Measurements from ENCODE around the gene TMEM109. TPM values are rescaled to one million over a fixed set of nuclear protein-coding genes. Genes with fewer than 3 reads are reported as not detected.

Gene TMEM109
- polyA plus RNA-seq, 3 donors, result 86.2 to 91.3 (median 86.6) TPM

DNA sequence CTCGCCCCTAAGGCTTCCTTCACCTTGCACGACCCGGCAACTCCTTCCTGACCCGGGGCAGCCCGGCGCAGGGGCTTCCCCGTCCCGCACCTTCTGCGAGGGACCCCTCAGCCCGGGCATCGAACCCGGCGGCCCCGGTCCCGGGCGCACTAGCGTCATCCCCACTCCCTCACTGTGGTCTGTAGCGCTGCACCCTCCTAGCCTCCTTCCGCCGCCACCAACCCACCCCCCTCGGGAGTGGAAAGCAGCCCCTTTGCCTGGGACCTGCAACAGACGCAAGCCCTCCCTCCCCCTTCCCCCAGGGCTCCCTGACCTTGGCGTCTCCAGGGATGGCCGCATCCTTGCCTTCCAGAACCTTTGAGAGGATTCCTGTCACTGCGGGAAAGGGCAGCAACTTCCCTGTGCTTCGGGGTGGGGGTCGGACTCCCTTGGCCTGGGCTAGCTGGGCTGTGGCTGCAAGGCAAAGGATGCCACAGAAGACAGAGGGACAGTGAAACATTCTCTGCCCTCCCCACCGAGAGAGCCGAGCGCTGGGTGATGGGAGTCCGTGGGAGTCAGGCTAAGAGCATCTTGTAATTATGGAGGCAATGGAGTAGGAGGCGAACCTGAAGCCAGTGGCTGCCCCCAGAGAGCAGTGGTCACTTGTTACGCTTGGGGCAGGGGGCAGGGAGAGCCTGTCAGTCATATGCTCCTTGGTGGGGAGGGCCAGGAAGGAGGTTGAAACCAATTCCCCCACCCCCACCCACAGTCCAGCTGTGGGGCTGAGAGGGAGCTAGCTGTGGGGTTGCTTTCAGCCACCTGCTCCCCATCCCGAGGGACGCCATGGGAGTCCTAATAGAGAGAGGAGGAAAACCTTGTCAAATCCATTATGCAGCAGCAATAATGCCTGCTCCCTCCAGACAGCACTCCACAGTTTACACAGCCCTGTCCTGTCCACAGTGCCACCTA lies 11.2 kb downstream of the TMEM109 start:
- DNase-seq (ENCODE audit: low read depth in 3 of 3, low spot score in 2 of 3), result no peak

DNA sequence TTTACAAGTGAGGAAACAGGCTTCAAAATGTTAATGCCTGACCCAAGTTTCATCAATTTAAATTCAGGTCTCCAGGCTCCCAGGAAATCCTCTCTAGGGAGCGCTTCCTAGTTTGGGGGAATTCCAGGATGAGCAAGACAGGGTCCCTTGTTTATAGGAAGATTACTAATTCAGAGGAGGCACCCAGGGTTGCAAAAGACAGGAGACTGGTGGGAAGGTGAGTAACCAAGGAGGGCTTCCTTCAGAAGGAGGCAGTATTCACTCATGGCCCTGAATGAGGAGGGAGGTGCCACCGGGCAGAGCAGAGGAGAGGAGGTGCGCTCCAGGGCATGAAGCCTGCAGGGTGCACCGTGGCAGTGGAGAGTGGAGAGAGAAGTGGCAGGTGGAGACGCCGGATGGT lies 11.9 kb downstream of the TMEM109 start:
- DNase-seq (ENCODE audit: low read depth in 3 of 3, low spot score in 2 of 3), result no peak

DNA sequence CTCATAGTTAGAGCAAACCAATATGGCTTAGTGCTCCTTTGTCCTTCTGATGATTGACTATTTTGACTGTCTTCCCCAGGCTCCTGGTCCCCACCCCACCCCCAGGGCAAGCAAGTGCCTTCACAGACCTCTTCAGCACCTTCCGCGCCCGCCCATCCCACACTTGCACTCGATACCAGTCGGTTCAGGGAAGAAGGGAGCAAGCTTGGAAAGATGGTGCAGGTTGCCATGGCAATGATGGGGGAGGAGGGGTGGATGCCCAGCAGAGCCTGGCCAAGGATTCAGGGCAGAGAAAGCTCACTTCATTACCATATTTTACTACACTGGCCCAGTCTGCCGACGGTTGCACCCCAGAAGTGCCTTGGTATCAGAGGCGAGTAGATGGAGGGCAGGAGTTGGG lies 12.5 kb downstream of the TMEM109 start:
- no peak for DNase-seq (ENCODE audit: low read depth in 3 of 3, low spot score in 2 of 3)

DNA sequence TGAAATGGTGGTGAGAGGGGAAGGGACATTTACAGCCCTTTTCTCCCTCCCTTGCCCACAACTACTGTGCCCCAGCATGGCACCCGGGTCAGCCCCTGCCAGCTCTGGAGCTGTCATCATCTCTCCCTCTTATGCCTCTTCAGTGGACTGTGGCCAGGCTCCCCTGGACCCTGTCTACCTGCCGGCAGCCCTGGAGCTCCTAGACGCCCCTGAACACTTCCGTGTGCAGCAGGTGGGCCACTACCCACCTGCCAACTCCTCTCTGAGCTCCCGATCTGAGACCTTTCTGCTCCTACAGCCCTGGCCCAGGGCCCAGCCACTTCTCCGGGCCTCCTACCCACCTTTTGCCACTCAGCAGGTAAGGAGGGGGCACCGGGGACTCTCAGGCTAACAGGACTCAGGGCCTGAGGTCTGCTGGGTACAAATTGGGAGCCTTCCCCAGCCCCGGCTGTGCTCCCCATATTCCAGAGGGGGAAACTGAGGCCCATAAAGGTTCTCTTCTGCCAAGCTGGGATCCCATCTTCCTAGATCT lies 13.2 kb downstream of the TMEM109 start:
- no peak for DNase-seq (ENCODE audit: low read depth in 3 of 3, low spot score in 2 of 3)

DNA sequence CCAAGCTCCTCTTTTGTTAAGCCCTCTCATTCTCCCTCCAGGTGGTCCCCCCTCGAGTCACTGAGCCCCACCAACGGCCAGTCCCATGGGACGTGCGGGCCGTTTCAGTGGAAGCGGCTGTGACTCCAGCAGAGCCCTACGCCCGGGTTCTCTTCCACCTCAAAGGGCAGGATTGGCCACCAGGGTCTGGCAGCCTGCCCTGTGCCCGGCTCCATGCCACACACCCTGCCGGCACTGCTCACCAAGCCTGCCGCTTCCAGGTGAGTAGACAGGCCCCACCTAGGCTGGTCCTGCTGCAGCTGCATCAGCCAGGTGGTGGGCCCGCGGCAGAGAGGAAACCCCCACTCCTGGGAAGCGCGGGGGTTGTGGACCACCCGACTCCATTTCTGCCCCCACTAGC lies 13.6 kb downstream of the TMEM109 start:
- no peak for DNase-seq (ENCODE audit: low read depth in 3 of 3, low spot score in 2 of 3)

DNA sequence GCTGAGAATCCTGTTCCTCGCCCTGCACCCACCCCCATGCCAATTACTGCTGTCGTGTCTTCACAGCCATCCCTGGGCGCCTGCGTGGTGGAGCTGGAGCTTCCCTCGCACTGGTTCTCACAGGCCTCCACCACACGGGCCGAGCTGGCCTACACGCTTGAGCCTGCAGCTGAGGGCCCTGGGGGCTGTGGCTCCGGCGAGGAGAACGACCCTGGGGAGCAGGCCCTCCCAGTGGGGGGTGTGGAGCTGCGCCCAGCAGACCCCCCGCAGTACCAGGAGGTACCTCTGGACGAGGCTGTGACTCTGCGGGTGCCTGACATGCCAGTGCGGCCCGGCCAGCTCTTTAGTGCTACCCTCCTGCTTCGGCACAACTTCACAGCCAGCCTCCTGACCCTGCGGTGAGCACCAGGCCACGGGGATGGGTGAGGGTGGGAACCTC lies 14.6 kb downstream of the TMEM109 start:
- no peak for DNase-seq (ENCODE audit: low read depth in 3 of 3, low spot score in 2 of 3)

DNA sequence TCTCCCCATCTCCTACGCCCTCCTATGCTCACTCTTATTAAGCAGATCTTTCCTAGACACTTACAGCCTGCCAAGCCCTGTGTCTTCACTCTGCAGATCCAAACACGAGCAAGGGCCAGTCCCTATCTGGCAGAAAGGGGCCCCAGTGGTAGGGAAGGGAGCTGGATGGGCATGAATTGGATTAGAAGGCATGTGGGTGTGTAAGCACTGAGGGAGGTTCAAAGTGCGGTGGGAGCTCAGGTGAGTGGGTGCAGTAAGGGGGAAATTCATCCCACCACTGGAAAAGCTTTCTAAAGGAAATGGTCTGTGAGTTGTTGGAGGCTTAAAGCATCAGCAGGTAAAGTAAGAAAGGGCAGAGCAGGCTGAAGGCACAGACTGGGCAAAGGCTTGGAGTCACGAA lies 15.8 kb downstream of the TMEM109 start:
- no peak for DNase-seq (ENCODE audit: low read depth in 3 of 3, low spot score in 2 of 3)

DNA sequence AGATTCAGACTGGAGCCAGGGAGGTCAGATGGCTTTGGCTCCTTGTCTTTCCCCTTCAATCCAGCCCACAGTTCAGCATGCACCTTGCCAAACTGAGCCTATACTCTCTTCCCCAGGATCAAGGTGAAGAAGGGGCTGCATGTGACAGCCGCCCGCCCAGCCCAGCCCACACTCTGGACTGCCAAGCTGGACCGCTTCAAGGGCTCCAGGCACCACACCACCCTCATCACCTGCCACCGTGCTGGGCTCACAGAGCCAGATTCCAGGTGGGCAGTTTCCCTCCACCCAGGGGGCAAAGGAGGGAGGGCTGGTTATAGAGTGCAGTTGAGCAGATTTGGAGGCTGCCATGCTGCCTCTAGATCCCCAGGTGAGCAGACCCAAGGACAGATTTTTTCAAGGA lies 16.4 kb downstream of the TMEM109 start:
- no peak for DNase-seq (ENCODE audit: low read depth in 3 of 3, low spot score in 2 of 3)

DNA sequence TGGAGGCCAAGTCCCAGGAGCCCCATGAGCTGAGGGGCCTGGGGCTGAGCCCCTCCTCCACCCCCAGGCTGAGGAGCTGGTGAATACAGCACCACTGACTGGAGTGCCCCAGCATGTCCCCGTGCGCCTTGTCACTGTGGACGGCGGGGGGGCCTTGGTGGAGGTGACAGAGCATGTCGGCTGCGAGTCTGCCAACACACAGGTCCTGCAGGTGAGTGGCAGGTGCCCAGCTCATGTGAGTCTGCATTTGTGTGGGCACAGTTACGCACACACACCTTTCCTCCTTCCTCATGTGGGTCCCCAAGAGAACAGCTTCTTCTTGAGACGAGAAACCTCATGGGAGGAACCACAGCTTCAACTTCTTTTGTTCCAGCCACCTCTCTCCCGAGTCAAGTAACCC lies 18.0 kb downstream of the TMEM109 start:
- DNase-seq (ENCODE audit: low read depth in 3 of 3, low spot score in 2 of 3), result no peak

DNA sequence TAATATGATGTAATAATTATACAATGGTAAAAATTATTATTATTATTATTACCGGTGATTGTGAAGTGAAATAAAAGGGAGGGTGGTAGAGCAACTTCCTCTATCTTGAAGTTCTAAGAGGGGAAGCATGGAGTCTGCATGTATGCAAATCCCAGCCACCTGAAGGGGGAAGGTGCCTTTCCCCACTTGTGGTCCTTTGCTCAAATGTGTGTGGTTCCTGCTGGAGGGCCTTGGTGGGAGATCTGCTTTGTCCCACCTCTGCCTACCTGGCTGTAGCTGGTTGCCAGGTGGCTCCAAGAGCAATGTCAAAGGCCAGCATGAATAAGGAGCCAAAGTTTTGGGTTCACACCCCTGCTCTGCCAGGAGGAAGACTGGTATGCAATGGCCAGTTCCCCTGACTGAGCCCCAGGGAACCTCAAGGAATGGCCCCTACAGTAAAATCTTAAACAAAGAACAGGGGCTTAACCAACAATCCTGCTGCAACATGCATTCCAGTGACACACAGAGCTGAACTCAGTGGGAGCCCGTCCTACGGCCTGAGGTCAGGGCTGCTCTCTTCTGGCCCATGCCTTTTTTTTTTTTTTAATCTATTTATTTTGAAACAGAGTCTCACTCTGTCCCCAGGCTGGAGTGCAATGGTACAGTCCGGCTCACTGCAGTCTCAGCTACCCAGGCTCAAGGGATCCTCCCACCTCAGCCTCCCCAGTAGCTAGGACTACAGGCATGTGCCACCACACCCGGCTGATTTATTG lies 18.8 kb downstream of the TMEM109 start:
- no peak for DNase-seq (ENCODE audit: low read depth in 3 of 3, low spot score in 2 of 3)

DNA sequence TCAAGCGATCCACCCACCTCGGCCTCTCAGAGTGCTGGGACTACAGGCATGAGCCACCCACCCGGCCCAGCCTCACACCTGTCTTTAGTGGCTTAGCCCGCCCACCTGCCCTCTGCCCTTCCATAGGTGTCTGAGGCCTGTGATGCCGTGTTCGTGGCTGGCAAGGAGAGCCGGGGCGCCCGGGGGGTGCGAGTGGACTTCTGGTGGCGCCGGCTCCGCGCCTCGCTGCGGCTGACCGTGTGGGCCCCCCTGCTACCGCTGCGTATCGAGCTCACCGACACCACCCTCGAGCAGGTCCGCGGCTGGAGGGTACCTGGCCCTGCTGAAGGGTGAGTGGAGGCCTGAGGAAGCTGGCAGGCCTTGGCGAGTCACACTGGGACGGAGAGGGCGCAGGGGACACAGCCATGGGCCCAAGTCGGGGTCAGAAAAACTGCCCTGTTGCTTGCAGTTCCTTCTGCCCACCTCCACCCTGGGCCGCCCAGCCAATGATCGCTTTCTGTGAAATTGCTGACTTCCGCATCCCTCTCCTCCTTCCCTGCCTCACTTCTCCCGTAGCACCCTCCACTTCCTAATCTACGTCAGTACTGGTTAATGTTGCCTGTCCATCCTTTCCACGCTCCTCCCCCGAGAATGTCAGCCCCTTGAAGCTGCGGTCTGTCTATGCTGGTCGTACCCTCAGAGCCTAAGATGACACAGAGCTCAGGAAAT lies 19.6 kb downstream of the TMEM109 start:
- no peak for DNase-seq (ENCODE audit: low read depth in 3 of 3, low spot score in 2 of 3)

DNA sequence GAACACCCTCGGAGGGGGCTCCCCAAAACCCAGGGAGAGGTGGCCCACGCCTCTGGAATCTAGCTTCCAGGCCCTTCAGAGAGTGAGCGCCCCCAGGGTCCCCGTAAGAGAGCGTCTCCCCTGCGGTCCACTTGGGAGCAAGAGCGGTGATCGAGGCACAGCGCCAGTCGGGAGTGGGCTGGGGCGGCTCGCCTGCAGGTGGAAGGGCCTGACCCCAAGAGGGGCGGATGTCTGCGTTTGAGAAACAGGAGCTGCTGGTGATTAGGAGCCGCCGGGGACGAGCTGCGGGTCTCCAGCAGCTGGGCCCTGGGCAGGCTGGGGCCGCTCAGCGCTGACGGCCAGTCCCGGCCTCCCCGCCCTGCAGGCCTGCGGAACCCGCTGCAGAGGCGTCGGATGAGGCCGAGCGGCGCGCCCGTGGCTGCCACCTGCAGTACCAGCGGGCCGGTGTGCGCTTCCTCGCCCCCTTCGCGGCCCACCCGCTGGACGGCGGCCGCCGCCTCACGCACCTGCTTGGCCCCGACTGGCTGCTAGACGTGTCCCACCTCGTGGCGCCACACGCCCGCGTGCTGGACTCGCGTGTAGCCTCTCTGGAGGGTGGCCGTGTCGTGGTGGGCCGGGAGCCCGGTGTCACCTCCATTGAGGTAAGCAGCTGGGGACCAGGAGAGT lies 20.3 kb downstream of the TMEM109 start:
- DNase-seq (ENCODE audit: low read depth in 3 of 3, low spot score in 2 of 3), result no peak

DNA sequence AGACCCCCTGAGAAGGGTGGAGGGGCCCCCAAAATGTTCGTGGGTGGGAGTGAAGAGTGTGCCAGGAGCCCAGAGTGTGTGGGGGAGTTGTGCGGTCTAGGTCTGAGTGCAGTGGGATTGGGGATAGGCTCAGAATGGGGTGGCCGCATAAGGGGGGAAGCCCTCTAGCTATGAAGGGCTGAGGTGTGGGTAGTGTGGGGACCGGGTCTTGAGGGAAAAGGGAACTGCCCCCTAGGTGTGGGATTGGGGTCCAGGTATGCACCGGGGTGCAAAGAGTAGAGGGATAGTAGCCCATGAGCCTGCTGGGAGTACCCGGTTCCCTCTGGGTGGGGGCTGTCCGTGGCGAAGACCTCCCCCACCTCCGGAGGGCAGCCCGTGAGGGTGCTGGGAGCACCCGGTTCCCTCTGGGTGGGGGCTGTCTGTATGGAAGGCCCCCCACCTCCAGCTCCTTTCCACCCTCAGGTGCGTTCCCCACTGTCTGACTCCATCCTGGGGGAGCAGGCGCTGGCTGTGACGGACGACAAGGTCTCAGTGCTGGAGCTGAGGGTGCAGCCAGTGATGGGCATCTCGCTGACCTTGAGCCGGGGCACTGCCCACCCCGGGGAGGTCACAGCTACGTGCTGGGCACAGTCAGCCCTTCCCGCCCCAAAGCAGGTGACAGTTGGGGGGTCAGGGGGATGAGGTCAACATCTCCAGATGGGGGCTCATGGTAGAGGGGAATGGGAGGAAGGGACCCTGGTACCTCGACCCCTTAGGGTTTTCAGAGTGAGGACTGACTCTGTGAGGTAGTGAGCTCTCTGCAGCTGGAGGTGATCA lies 21.0 kb downstream of the TMEM109 start:
- no peak for DNase-seq (ENCODE audit: low read depth in 3 of 3, low spot score in 2 of 3)

DNA sequence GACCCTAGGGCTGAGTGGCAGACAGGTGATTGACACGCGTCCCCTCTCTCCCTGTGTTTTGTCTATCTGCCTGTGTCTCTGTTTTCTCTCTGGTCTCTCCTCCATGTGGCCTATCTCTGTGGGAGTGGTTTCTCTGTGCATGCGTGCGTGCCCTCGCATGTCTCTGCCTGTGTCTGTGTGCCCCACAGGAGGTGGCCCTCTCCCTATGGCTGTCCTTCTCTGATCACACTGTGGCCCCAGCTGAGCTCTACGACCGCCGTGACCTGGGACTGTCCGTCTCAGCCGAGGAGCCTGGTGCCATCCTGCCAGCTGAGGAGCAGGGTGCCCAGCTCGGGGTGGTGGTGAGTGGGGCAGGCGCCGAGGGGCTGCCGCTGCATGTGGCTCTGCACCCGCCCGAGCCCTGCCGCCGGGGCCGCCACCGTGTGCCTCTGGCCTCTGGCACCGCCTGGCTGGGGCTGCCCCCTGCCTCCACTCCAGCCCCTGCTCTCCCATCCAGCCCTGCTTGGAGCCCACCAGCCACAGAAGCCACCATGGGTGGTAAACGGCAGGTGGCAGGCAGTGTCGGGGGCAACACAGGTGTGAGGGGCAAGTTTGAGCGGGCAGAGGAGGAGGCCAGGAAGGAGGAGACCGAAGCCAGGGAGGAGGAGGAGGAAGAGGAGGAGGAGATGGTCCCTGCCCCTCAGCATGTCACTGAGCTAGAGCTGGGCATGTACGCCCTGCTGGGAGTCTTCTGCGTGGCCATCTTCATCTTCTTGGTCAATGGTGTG lies 21.9 kb downstream of the TMEM109 start:
- no peak for DNase-seq (ENCODE audit: low read depth in 3 of 3, low spot score in 2 of 3)

DNA sequence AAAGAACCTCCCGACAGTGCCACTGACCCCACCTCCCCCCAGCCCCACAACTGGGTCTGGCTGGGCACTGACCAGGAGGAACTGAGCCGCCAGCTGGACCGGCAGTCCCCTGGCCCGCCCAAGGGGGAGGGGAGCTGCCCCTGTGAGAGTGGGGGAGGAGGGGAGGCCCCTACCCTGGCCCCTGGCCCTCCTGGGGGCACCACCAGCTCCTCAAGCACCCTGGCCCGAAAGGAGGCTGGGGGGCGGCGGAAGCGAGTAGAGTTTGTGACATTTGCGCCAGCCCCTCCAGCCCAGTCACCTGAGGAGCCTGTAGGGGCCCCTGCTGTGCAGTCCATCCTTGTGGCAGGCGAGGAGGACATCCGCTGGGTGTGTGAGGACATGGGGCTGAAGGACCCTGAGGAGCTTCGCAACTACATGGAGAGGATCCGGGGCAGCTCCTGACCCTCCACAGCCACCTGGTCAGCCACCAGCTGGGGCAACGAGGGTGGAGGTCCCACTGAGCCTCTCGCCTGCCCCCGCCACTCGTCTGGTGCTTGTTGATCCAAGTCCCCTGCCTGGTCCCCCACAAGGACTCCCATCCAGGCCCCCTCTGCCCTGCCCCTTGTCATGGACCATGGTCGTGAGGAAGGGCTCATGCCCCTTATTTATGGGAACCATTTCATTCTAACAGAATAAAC lies 22.6 kb downstream of the TMEM109 start:
- DNase-seq (ENCODE audit: low read depth in 3 of 3, low spot score in 2 of 3), result no peak

DNA sequence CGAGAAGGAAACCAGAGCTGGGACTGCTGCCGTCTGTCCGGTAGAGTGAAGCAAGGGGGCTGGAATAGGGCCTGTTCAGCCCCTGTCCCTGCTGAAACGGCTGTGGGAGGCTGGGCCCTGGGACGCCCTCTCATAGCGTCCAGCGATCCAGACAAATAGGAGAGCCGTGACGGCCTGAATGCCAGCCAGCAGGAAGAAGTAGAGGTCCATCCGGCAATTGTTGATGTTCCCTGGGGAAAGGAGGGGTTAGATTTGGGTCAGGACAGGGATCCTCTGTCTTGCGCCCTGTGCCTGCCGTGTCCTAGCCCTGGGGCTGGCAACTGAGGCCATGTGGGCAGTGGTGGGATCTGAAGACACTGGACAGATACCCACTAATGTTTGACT lies 23.2 kb downstream of the TMEM109 start:
- no peak for DNase-seq (ENCODE audit: low read depth in 3 of 3, low spot score in 2 of 3)

DNA sequence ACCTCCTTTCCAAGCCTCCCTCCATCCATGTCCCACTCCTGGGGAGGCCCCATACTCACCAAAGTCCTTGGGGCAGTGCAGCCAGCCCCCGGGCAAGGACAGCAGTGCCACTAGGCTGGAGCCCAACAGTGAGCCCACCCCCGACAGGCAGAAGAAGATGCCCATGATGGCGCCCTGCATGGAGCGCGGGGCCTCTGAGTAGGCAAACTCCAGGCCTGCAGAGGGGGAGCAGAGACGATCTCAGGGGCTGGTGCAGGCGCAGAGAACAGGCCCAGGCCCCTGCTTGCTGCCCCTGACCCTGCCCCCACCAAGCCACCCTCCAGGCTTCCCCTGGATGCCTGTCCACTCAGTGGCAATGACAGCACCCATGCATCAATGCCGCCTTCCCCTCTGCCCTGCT lies 23.9 kb downstream of the TMEM109 start:
- no peak for DNase-seq (ENCODE audit: low read depth in 3 of 3, low spot score in 2 of 3)

DNA sequence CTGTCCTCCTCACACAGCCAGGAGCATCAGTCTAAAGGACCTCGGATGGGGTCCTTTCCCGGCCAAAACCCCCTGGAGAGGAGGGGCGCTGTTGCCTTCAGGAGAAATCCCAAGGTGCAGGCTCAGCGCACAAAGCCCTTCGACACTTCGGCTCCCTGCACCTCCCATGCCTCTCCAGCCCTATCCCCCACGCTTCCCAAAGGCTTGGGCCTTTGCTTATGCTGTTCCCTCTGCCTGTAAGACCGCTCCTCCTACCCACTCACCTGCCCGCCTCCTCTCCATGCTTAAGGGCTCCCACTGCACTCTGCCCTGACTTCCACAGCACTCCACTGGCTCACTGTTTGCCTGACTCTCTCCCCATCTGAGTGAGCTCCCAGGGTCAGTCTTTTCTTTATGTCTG lies 24.5 kb downstream of the TMEM109 start:
- DNase-seq (ENCODE audit: low read depth in 3 of 3, low spot score in 2 of 3), result no peak
